HEK293 (cell line): ENCODE measurements around the gene SH3YL1.

ENCODE experiments used
- CTCF ChIP-seq: fragments of 450-650 bp; formaldehyde crosslinking; IDR thresholded peaks from 2 replicates; pipeline ENCODE4 v1.5.1; 2016; ENCODE audit warnings: missing biosample characterization, missing genetic modification characterization
- GLIS1 ChIP-seq: fragments of 450-650 bp; formaldehyde crosslinking; IDR thresholded peaks from 2 replicates; pipeline ENCODE4 v1.5.1; 2016; ENCODE audit warnings: missing biosample characterization, missing genetic modification characterization
- REST ChIP-seq: fragments of 450-650 bp; formaldehyde crosslinking; IDR thresholded peaks from 2 replicates; pipeline ENCODE4 v1.5.1; 2016; ENCODE audit warnings: missing biosample characterization, missing genetic modification characterization
- ZBTB21 ChIP-seq: fragments of 450-650 bp; formaldehyde crosslinking; IDR thresholded peaks from 2 replicates; pipeline ENCODE4 v1.5.1; 2017; ENCODE audit warnings: missing biosample characterization, missing genetic modification characterization
- ZBTB7A ChIP-seq: fragments of 450-650 bp; formaldehyde crosslinking; IDR thresholded peaks from 2 replicates; pipeline ENCODE4 v1.5.1; 2016; ENCODE audit warnings: low read depth, missing biosample characterization, missing genetic modification characterization
- ZNF114 ChIP-seq: fragments of 450-650 bp; formaldehyde crosslinking; IDR thresholded peaks from 2 replicates; pipeline ENCODE4 v1.5.0; 2017; ENCODE audit warnings: missing biosample characterization, missing genetic modification characterization
- ZNF138 ChIP-seq: fragments of 450-650 bp; formaldehyde crosslinking; IDR thresholded peaks from 2 replicates; pipeline ENCODE4 v1.5.1; 2016; ENCODE audit warnings: missing biosample characterization, missing genetic modification characterization, borderline replicate concordance
- ZNF223 ChIP-seq: fragments of 450-650 bp; formaldehyde crosslinking; IDR thresholded peaks from 2 replicates; pipeline ENCODE4 v1.5.1; 2016; ENCODE audit warnings: missing biosample characterization, missing genetic modification characterization
- ZNF521 ChIP-seq: fragments of 450-650 bp; formaldehyde crosslinking; IDR thresholded peaks from 2 replicates; pipeline ENCODE4 v1.5.1; 2017; ENCODE audit warnings: missing biosample characterization, mild to moderate bottlenecking, missing genetic modification characterization
- ZNF544 ChIP-seq: fragments of 450-650 bp; formaldehyde crosslinking; IDR thresholded peaks from 2 replicates; pipeline ENCODE4 v1.5.0; 2017; ENCODE audit warnings: missing biosample characterization, missing genetic modification characterization
- ZNF585B ChIP-seq: fragments of 450-650 bp; formaldehyde crosslinking; IDR thresholded peaks from 2 replicates; pipeline ENCODE4 v1.5.1; 2016; ENCODE audit warnings: missing biosample characterization, missing genetic modification characterization
- ZNF830 ChIP-seq: fragments of 450-650 bp; IDR thresholded peaks from 2 replicates; pipeline ENCODE4 v1.5.0; 2018; ENCODE audit warnings: missing biosample characterization, missing genetic modification characterization, low read depth, mild to moderate bottlenecking, moderate library complexity
- ZSCAN23 ChIP-seq: fragments of 450-650 bp; formaldehyde crosslinking; IDR thresholded peaks from 2 replicates; pipeline ENCODE4 v1.5.1; 2016; ENCODE audit warnings: missing biosample characterization, missing genetic modification characterization
- TF ChIP-seq, protein P1 (sequence below): fragments of 450-650 bp; formaldehyde crosslinking; IDR thresholded peaks from 2 replicates; pipeline ENCODE4 v1.5.1; 2017; ENCODE audit warnings: missing biosample characterization, missing genetic modification characterization

DNA sequence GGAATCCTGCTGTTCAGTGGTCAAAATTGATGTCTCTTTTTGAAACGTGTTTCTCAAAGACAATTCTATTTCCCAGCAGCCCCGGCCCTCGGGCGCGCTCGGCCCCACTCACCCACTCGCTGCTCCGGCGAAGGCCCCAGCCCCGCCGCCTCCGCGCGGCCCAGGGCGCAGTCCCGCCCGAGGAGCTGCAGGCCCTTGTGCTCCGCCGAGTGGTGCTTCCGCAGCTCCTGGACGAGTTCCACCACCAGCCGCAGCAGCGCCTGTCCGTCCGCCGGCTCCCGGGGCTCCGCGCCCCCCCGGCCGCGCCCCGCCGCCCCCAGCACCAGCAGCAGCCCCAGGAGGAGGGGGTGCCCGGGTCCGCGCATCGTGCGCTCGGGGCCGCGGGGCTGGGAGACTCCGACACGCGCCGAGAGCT is 23.6 kb upstream of the SH3YL1 start:
- TF ChIP-seq CTCF (no peak), ZNF585B (tag by site-specific recombination) (no peak), ZBTB21 (tag by site-specific recombination) (no peak), REST (tag by site-specific recombination) (no peak), ZNF830 (tag by site-specific recombination) (no peak), ZBTB7A (tag by site-specific recombination) (no peak), ZNF521 (no peak), ZNF223 (tag by site-specific recombination) (no peak), ZNF138 (tag by site-specific recombination) (no peak), GLIS1 (tag by site-specific recombination) (no peak), ZNF544 (tag by site-specific recombination) (no peak), ZSCAN23 (tag by site-specific recombination) (no peak), ZNF114 (tag by site-specific recombination) (no peak)
- TF ChIP-seq, protein P1, sequence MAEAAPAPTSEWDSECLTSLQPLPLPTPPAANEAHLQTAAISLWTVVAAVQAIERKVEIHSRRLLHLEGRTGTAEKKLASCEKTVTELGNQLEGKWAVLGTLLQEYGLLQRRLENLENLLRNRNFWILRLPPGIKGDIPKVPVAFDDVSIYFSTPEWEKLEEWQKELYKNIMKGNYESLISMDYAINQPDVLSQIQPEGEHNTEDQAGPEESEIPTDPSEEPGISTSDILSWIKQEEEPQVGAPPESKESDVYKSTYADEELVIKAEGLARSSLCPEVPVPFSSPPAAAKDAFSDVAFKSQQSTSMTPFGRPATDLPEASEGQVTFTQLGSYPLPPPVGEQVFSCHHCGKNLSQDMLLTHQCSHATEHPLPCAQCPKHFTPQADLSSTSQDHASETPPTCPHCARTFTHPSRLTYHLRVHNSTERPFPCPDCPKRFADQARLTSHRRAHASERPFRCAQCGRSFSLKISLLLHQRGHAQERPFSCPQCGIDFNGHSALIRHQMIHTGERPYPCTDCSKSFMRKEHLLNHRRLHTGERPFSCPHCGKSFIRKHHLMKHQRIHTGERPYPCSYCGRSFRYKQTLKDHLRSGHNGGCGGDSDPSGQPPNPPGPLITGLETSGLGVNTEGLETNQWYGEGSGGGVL (tag by site-specific recombination) = no peak
